GM18507 (cell line): ENCODE measurements around the gene SNX33.
"Not testable (repeated sequence)": the region's sequence is repeated elsewhere in the genome, so short reads cannot be mapped to it uniquely, and the experiment has no call there.

ENCODE experiments used
- DNase-seq: peaks from one replicate; pipeline ENCODE4 v3.0.0; 2011; ENCODE audit warnings: low read depth; ENCODE audit not compliant: insufficient read length; ENCODE audit errors: extremely low spot score
- FAIRE-seq: peaks from 2 replicates; lab custom pipeline; 2011; peaks lifted over from hg19 to GRCh38; lab: Jason Lieb, UNC

SNX33 gene

DNA sequence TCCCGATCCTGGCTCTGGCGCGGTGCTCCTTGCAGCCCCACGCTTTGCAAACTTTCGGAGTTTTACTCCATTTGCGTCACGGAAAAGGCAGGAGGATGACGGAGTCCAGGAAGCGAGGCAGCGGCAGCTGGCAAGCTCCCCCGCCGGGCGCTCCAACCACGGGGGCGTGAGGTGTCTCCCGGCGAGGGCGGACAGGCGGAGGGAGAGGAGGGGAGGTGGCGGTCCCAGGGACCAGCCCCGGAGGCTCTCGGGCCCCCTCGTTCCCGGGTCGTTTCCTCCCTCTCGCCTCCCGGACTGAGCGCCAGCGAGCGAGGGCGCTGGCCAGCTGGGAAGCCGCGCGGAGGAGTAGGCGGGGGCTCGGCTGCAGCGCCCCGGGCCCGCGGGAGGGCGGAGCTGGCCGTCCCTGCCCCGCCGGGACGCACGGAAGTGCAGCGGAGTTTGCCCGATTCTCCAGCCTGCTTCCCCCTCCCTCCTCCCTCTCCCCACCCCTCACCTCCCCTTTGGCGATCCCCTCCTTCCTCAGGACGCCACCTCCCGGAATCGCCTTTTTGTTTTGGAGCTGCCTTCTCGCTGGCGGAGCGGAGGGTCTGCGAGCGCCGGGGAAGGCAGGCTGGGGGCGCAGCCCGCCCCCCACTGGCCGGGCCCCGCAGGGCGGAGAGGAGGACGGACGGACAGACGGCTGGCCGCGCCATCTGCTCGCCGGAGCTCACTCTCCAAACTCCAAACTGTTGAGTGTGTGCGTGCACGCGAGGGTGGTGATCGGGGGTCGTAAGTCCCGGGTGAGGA, at the start of gene SNX33:
Gene SNX33, plus strand, starts transcription at position 543 of the 786 bp plus-strand sequence. CDS start 1,191 bp downstream, outside the sequence.
- FAIRE-seq (peak; percentile 5), DNase-seq (no peak)

- no peak for DNase-seq
- no peak for FAIRE-seq
Measured at GRCh38 chr15:75598361-75598760, 49.4 kb upstream of the SNX33 start.

DNA sequence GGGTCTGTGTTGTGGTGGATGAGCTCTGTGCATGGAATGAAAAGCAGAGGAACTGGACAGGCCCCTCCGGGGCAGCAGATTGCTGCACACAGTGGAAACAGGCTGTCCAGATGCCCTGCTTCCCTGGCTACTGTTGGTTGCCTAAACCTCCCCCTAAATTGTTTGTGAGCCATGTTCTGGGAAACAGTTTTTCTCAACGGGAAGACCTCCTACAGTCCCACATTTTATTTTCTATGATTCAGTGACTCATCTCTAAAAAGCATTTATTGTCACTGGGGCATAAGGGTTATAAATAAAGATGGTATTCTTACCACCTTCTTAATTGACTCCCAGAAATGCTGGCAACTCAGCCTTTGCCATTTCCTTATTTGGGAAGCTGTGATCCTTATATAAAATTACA, 48.3 kb upstream of the SNX33 start:
- DNase-seq (no peak), FAIRE-seq (no peak)

DNA sequence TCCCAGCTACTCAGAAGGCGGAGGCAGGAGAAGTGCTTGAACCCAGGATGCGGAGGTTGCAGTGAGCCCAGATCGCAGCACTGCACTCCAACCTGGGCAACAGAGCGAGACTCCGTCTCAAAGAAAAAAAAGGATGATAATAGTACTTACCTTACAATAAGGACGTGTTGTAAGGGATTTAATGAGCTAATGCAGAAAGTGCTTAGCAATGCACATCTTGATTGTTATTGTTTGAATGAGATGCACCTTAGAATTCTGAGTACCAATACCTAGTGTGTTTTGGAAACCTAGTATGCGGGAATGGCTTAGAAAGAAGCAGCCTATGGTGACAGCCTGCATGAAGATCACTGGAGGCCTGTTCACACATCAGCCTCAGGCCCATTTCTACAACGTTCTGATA, 41.7 kb upstream of the SNX33 start:
- DNase-seq (no peak), FAIRE-seq (no peak)

- no peak for DNase-seq
- no peak for FAIRE-seq
Measured at GRCh38 chr15:75606711-75607699, 40.7 kb upstream of the SNX33 start.

GRCh38 chr15:75616766-75617165, 30.9 kb upstream of the SNX33 start:
- FAIRE-seq (no peak), DNase-seq (no peak)

- FAIRE-seq = no peak
Measured at GRCh38 chr15:75620058-75620820, 27.5 kb upstream of the SNX33 start.

DNA sequence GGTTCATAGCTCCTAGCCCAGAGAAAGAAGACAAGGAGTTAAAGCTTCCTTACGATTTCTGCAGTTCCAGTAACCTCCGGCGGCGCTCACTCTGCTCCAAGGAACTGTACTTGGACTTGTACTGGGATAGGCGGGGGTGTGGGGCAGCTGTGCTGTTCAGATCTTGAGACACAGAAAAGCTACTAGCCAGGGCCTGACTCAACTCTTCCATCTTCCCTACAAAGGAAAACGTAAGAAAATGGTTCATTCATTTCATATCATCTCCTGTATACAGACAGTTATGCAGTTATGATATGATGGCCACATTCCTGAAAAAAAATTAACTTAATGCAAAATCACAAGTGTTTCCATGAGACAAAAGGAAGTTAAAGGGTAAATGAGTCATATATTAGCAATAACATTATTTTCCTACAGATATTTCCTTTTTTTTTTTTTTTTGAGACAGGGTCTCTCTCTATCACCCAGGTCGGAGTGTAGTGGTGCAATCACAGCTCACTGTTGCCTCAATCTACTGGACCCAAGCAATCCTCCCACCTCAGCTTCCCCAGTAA, 26.8 kb upstream of the SNX33 start:
- DNase-seq = no peak

More at GRCh38 chr15:75620058-75620820, 27.5 kb upstream of the SNX33 start:
- no peak for DNase-seq

DNA sequence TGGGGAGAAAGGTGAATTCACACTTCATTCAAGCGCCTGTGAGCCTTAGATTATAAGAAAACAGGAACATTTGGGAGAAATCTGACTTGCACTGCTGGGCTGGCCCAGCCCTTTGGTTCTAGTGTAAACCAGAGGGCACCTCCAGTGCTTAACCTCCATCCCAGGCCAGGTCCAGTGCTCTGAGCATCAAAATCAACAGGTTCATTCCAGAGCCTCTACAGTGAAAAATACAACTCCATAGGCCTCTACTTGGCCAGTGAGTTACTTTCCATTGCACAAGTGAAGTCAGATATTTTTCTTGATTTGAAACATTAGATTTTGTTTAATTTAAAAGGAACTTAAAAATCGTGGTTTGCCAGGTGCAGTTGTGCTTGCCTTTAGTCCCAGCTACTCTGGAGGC, 25.2 kb upstream of the SNX33 start:
- DNase-seq = no peak
- FAIRE-seq = no peak

More for the DNA sequence above, 26.8 kb upstream of the SNX33 start:
- FAIRE-seq = no peak

GRCh38 chr15:75625542-75626347, 22.0 kb upstream of the SNX33 start, which contains the start of gene SNUPN:
Gene SNUPN, minus strand, starts transcription at chr15:75625725. Its CDS starts 4,674 bp downstream, at chr15:75621051.
- FAIRE-seq = peak; percentile 90
- DNase-seq = peak; percentile 99

GRCh38 chr15:75631935-75632334, 15.8 kb upstream of the SNX33 start:
- DNase-seq (no peak), FAIRE-seq (no peak)

- not testable (repeated sequence) for DNase-seq, FAIRE-seq
Measured at GRCh38 chr15:75633922-75634321, 13.8 kb upstream of the SNX33 start.

DNA sequence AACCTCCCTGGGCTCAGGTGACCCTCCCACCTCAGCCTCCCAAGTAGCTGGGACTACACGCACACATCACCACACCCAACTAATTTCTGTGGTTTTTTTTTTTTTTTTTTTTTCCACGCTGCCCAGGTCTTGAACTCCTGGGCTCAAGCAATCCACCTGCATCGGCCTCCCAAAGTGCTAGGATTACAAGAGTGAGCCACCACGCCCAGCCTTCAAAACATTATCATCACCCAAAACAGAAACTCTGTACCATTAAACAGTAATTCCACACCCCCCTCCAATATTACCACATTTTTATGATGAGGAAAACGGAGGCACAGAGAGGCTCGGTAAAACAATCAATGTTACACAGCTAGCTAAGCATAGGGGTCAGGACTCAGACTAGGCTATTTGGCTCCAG, 11.7 kb upstream of the SNX33 start:
- FAIRE-seq (no peak), DNase-seq (no peak)

DNA sequence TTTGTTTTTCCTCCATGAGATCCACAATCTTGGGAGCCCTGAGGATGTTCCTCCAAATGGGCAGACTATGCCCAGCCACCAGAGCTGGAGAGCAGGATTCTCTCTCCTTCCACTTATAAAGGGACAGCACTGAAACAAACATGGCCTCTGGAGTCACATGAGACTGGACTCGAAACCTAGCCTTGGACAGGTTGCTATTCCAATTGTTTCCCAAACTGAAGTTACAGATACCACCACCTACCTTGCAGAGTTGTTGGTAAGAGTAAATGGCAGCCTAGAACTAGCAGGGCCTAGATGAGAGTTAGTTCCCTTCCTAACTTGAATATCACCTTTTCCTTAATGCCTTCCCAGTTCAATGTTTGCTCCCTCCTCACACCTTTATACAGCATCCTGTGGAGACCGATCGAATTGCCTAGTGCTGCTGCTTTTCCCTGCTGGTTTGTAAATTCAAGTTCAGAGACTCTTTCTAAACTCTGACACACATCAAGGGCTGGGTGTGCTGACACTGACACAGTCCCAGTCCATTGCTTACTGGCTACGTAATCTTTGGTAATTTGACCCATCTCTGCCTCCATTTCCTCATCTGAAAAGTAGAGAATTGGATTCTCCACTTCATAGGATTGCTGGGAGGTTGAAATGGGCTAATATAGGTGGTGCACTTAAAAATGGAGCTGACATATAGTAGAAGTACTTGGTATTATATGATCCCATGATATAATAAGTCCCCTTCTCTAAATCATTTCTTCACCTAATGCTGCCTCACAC, 10.3 kb upstream of the SNX33 start:
- no peak for FAIRE-seq
- no peak for DNase-seq

GRCh38 chr15:75639191-75639708, 8.5 kb upstream of the SNX33 start:
- FAIRE-seq = peak; percentile 29

DNA sequence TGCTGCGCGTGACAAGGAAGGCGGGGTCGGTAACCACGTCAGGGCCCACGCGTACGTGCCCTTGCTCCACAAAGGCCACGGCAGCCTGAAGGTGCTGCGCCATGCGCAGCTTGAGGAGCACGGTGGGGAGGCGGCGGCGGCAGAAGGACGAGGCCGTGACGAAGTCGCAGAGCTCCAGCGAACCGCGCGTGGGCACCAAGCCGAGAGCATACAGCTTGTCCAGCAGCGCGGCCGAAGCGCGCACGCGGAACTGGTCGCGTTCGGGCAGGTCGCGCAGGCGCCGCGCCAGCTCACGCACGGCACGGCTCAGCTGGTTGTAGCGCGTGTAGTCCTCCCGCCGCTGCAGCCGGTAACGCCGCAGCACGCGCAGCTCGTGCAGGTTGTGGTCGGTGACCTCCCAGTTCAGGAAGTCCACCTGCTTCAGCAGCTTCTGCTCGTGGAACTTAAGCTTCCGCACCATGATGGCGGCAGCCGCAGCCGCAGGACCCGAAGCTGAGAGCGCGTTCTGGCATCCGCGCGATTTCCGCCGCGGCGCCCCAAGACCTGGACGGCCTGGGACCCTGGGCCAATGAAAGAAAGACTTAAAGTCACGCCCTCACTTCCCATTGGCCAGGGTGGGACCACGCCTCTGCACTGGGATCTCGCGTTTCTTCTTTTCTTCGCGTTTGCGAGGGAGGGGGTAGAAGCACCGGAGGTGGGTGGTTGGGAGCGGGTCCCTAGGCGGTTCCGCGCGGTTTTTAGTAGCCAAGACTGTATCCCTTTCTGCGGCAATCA, 7.8 kb upstream of the SNX33 start, which contains the start of gene IMP3:
Gene IMP3, minus strand, starts transcription at position 516 of the 774 bp plus-strand sequence. Its CDS starts 56 bp downstream, at position 460.
- peak; percentile 93 for DNase-seq
- peak; percentile 97 for FAIRE-seq

More at GRCh38 chr15:75639191-75639708, 8.5 kb upstream of the SNX33 start:
- no peak for DNase-seq
